ENCODE data around the gene CCNJL.

DNA sequence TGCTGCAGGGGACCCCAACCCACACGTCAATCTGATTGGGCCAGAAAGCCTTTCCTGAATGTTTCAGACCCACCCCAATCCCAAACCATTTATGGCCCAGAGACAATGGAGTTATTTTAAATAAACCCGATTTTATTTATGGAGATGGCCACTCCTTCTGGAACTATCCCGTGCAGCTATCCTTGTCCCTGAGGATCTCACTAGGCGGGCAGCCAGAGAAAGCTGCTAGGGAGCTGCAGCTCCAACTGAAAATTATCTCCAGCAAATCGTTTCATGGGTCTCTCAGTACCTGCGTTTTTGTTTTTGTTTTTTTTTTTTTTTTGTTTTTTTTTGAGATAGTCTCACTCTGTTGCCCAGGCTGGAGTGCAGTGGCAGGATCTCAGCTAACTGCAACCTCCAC lies 35.1 kb upstream of the CCNJL start:
- TF ChIP-seq EZH2 (IDR thresholded peaks at IDR 0.05; ENCODE audit: insufficient read depth, low read length): no peak
- TF ChIP-seq, protein P1, sequence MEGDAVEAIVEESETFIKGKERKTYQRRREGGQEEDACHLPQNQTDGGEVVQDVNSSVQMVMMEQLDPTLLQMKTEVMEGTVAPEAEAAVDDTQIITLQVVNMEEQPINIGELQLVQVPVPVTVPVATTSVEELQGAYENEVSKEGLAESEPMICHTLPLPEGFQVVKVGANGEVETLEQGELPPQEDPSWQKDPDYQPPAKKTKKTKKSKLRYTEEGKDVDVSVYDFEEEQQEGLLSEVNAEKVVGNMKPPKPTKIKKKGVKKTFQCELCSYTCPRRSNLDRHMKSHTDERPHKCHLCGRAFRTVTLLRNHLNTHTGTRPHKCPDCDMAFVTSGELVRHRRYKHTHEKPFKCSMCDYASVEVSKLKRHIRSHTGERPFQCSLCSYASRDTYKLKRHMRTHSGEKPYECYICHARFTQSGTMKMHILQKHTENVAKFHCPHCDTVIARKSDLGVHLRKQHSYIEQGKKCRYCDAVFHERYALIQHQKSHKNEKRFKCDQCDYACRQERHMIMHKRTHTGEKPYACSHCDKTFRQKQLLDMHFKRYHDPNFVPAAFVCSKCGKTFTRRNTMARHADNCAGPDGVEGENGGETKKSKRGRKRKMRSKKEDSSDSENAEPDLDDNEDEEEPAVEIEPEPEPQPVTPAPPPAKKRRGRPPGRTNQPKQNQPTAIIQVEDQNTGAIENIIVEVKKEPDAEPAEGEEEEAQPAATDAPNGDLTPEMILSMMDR (IDR thresholded peaks at IDR 0.05; ENCODE audit: insufficient read depth, low read depth, low read length): no peak
